Tibial artery (tissue), 4 donors: ENCODE results near the gene PLXNA2.

Experiments used
- DNase-seq, 2 donors: peaks; one replicate each; pipeline ENCODE4 v3.0.0-alpha.2; 2019
- H3K27ac ChIP-seq, 2 donors: fragments of 200-600 bp; sonication (generic) in 1 of 2; 1 replicate in 1 of 2; 2 replicates in 1 of 2; pipeline ENCODE4 v1.5.1; 2018 to 2019; ENCODE audit warnings: mild to moderate bottlenecking in 1 of 2
- H3K27me3 ChIP-seq, 2 donors: fragments of 200-600 bp; sonication (generic) in 1 of 2; one replicate each; pipeline versions ENCODE4 v1.5.1 to v1.6.0; 2016 to 2019
- H3K36me3 ChIP-seq, 3 donors: fragments of 200-600 bp; sonication (generic) in 2 of 3; one replicate each; pipeline ENCODE4 v1.5.1; 2016 to 2019; ENCODE audit warnings: mild to moderate bottlenecking in 2 of 3
- H3K4me1 ChIP-seq, 4 donors: fragments of 200-600 bp; sonication (generic) in 2 of 4; 1 replicate in 3 of 4; 2 replicates in 1 of 4; pipeline ENCODE4 v1.5.1; 2016 to 2019
- H3K4me3 ChIP-seq, 2 donors: fragments of 200-600 bp; sonication (generic) in 1 of 2; 1 replicate in 1 of 2; 2 replicates in 1 of 2; pipeline ENCODE4 v1.5.1; 2018 to 2019; ENCODE audit warnings: mild to moderate bottlenecking in 2 of 2
- H3K9me3 ChIP-seq, 3 donors: fragments of 200-600 bp; sonication (generic) in 1 of 3; one replicate each; pipeline ENCODE4 v1.5.1; 2016 to 2019
- intact Hi-C: fragments of 100-400 bp; cut with DNase I; formaldehyde crosslinking; loops from one replicate; pipeline ENCODE4 v1.15.0; 2023; ENCODE audit warnings: low total_unique reads
- TF ChIP-seq, protein P1 (sequence below), 2 experiments: fragments of 200-600 bp in 1 of 2; fragments of 450-650 bp in 1 of 2; IDR thresholded peaks; one replicate each; pipeline ENCODE4 v1.5.1; 2017 to 2019; ENCODE audit warnings: antibody characterized with exemption in 2 of 2, mild to moderate bottlenecking in 1 of 2, moderate library complexity in 1 of 2

PLXNA2 gene

GRCh38 chr1:208069908-208070307 is 174.3 kb downstream of the PLXNA2 start:
- H3K4me3 ChIP-seq = no peak overlapping the region
- H3K27me3 ChIP-seq = no peaks in the 10 kb centered on the region
- no peaks in the 10 kb centered on the region for H3K4me1 ChIP-seq
- no peaks in the 10 kb centered on the region for H3K9me3 ChIP-seq
- no peak overlapping the region for H3K27ac ChIP-seq
- no peak for DNase-seq
- H3K36me3 ChIP-seq = peaks cover 36 to 70% (median 64%) of the 10 kb centered on the region in 3 donors
- intact Hi-C loops = no loop called here
- TF ChIP-seq, protein P1, sequence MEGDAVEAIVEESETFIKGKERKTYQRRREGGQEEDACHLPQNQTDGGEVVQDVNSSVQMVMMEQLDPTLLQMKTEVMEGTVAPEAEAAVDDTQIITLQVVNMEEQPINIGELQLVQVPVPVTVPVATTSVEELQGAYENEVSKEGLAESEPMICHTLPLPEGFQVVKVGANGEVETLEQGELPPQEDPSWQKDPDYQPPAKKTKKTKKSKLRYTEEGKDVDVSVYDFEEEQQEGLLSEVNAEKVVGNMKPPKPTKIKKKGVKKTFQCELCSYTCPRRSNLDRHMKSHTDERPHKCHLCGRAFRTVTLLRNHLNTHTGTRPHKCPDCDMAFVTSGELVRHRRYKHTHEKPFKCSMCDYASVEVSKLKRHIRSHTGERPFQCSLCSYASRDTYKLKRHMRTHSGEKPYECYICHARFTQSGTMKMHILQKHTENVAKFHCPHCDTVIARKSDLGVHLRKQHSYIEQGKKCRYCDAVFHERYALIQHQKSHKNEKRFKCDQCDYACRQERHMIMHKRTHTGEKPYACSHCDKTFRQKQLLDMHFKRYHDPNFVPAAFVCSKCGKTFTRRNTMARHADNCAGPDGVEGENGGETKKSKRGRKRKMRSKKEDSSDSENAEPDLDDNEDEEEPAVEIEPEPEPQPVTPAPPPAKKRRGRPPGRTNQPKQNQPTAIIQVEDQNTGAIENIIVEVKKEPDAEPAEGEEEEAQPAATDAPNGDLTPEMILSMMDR (IDR thresholded peaks at IDR 0.05) = no peak

DNA sequence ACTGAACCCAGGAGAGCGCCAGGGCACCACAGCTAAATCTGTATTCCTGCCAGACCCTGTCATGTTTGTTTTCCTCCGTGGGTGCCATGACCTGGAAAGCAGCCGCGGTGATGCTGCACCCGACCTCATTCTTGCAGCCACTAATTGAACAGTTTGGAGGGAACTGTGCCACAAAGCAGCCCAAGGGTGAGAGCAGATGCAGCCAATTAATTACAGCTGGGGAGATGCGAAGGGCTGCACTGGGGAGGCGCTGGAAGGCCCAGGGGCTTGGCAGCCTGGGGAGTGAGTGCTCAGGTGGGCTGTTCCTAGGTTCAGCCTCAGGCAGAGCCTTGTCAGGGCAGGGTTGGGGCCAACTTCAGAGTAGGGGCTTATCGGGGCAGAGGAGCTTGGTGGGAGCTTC is 174.9 kb downstream of the PLXNA2 start:
- intact Hi-C loops = no loop called here
- peaks cover 34 to 69% (median 61%) of the 10 kb centered on the region in 3 donors for H3K36me3 ChIP-seq
- DNase-seq = no peak

DNA sequence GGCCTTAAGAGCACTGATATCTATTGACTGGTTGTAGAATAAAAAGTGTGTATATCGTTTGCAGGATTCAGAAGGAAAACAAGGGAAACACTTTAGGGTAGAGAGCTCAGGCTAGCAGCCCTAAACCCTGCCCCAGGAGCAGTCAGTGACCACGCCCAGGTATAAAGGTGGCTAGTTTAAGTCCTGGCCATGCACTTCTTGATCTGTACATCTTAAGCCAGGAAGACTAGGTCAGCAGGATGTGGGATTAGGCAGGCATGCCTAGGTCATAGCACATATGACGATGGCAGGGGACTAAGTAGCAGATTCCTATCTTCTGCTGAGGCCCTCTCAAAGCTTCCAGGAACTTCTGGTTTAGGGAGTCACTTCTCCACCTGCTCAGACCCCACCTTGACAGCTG is 175.3 kb downstream of the PLXNA2 start:
- H3K4me3 ChIP-seq = no peak overlapping the region
- H3K4me1 ChIP-seq = no peaks in the 10 kb centered on the region
- H3K27ac ChIP-seq = no peak overlapping the region
- no peaks in the 10 kb centered on the region for H3K27me3 ChIP-seq
- H3K9me3 ChIP-seq = no peaks in the 10 kb centered on the region
- DNase-seq = no peak
- intact Hi-C loops = no loop called here
- peaks cover 30 to 65% (median 57%) of the 10 kb centered on the region in 3 donors for H3K36me3 ChIP-seq
- TF ChIP-seq, protein P1 (IDR thresholded peaks at IDR 0.05) = no peak

More for the DNA sequence above, 174.9 kb downstream of the PLXNA2 start:
- TF ChIP-seq, protein P1 (IDR thresholded peaks at IDR 0.05) = no peak
- Histone ChIP-seq H3K9me3 (no peaks in the 10 kb centered on the region), H3K27ac (no peak overlapping the region), H3K4me1 (no peaks in the 10 kb centered on the region), H3K4me3 (no peak overlapping the region), H3K27me3 (no peaks in the 10 kb centered on the region)

DNA sequence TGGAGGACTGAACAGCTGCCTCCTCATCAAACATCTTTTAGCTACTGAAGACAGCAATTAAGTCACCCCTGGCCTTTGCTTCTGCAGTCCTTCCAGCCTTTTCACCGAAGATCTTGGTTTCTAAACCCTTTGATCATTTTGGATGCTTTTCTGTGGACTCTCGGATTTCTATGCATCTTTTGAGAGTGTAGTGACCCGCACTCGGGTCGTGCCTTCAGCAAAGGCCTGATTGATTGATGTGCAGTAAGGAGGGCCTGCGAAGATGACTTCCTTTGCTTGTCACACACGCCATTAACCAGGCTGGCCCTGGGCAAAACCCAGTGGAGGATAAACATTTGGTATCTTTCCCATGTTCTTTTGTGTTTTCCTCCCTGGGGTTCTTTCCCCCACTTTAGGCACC is 175.8 kb downstream of the PLXNA2 start:
- Histone ChIP-seq H3K27ac (no peak overlapping the region), H3K36me3 (peaks cover 25 to 64% (median 60%) of the 10 kb centered on the region in 3 donors), H3K27me3 (no peaks in the 10 kb centered on the region), H3K4me1 (no peaks in the 10 kb centered on the region), H3K4me3 (no peak overlapping the region), H3K9me3 (no peaks in the 10 kb centered on the region)
- TF ChIP-seq, protein P1 (IDR thresholded peaks at IDR 0.05) = no peak
- intact Hi-C loops = no loop called here
- no peak for DNase-seq

DNA sequence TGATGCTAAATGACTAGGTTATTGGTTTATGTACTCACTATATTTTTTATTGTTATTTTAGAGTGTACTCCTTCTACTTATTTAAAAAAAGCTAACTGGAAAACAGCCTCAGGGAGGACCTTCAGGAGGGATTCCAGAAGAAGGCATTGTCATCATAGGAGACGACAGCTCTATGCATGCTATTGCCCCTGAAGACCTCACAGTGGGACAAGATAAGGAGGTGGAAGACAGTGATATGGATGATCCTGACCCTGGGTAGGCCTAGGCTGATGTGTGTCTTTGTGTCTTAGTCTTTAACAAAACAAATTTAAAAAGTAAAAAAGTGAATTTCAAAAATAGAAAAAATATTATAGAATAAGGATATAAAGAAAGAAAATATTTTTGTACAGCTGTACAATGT is 177.6 kb downstream of the PLXNA2 start:
- Histone ChIP-seq H3K4me1 (no peaks in the 10 kb centered on the region), H3K36me3 (peaks cover 16 to 64% (median 57%) of the 10 kb centered on the region in 3 donors), H3K9me3 (no peaks in the 10 kb centered on the region), H3K27me3 (no peaks in the 10 kb centered on the region), H3K4me3 (no peak overlapping the region), H3K27ac (no peak overlapping the region)
- intact Hi-C loops = no loop called here
- no peak for DNase-seq
- TF ChIP-seq, protein P1 (IDR thresholded peaks at IDR 0.05) = no peak

DNA sequence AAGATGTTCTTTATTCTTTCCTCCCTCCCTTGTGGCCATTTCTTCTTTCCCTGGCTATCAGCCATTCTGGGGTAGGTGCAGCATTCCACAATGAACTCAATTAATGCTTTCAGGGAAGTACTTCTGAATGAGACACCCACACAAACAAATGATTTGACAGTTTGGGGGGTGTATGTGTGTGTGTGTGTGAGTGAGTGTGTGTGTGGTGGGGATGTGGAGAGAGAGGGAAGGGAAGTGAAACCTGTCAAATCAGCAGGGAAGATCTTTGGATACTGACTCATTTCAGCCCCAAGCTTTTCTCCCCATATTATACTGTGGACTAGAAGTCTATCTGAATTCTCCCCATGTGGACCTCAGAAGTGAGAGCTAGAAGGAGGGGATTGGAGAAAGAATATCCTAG is 178.3 kb downstream of the PLXNA2 start:
- no peak overlapping the region for H3K27ac ChIP-seq
- H3K4me1 ChIP-seq = no peaks in the 10 kb centered on the region
- H3K4me3 ChIP-seq = no peak overlapping the region
- H3K36me3 ChIP-seq = peaks cover 15 to 57% (median 52%) of the 10 kb centered on the region in 3 donors
- DNase-seq = peak in 1 of 2 donors; percentile 52
- TF ChIP-seq, protein P1 (IDR thresholded peaks at IDR 0.05) = no peak
- H3K27me3 ChIP-seq = no peaks in the 10 kb centered on the region
- no peaks in the 10 kb centered on the region for H3K9me3 ChIP-seq
- intact Hi-C loops = no loop called here
